SU-DHL-6 (cell line): ENCODE results near the gene ALDH4A1.

Source experiments
- H2AFZ ChIP-seq: fragments of 200-600 bp; sonication (generic); 2 replicates; pipeline ENCODE4 v1.6.1; 2014; ENCODE audit warnings: low read depth, mild to moderate bottlenecking, moderate library complexity, mixed read lengths, antibody characterized with exemption, low read length; ENCODE audit not compliant: severe bottlenecking
- H3F3A ChIP-seq: fragments of 200-600 bp; shearing (Covaris generic); 2 replicates; pipeline ENCODE4 v1.6.0; 2016; ENCODE audit warnings: antibody characterized with exemption, mild to moderate bottlenecking; ENCODE audit not compliant: insufficient read depth
- H3K27ac ChIP-seq: fragments of 200-600 bp; sonication (generic); 2 replicates; pipeline ENCODE4 v1.5.1; 2016; ENCODE audit warnings: low read depth, mild to moderate bottlenecking, low read length, moderate library complexity, mixed read lengths
- H3K27me3 ChIP-seq: fragments of 200-600 bp; sonication (generic), shearing (Covaris generic); 2 replicates; pipeline ENCODE4 v1.6.0; 2014; ENCODE audit warnings: mild to moderate bottlenecking, low read length
- H3K36me3 ChIP-seq: fragments of 200-600 bp; sonication (generic); 2 replicates; pipeline ENCODE4 v1.6.1; 2014; ENCODE audit warnings: mild to moderate bottlenecking, low read length, mixed read lengths
- H3K4me2 ChIP-seq: fragments of 300-600, 200-600 bp; shearing (Covaris generic), sonication (generic); 2 replicates; pipeline ENCODE4 v1.6.0; 2014; ENCODE audit warnings: low read length, low read depth, mild to moderate bottlenecking; ENCODE audit not compliant: poor library complexity, severe bottlenecking
- H3K4me3 ChIP-seq: fragments of 200-600 bp; sonication (generic); 2 replicates; pipeline ENCODE4 v1.5.1; 2014; ENCODE audit warnings: antibody characterized with exemption, low read length, mild to moderate bottlenecking, mixed read lengths; ENCODE audit not compliant: insufficient read depth, poor library complexity, severe bottlenecking
- H3K79me2 ChIP-seq: fragments of 200-600 bp; sonication (generic); 2 replicates; pipeline ENCODE4 v1.6.1; 2014; ENCODE audit warnings: mild to moderate bottlenecking, low read length, moderate library complexity; ENCODE audit not compliant: insufficient read depth
- H3K9ac ChIP-seq: fragments of 200-600 bp; sonication (generic); 2 replicates; pipeline ENCODE4 v1.7.0; 2014; ENCODE audit warnings: mild to moderate bottlenecking, low read length
- H3K9me2 ChIP-seq: fragments of 200-600 bp; sonication (generic); replicated peaks from 2 replicates; pipeline ENCODE4 v1.6.1; 2014; ENCODE audit warnings: low read length; ENCODE audit not compliant: insufficient read depth
- H3K9me3 ChIP-seq: fragments of 200-600 bp; sonication (generic); 2 replicates; pipeline ENCODE4 v1.6.1; 2014; ENCODE audit warnings: low read length, mixed read lengths; ENCODE audit not compliant: insufficient read depth
- H4K20me1 ChIP-seq: fragments of 200-600 bp; sonication (generic); 2 replicates; pipeline ENCODE4 v1.6.1; 2014; ENCODE audit warnings: low read depth, mild to moderate bottlenecking, antibody characterized with exemption, low read length, moderate library complexity, mixed read lengths
- CTCF ChIP-seq: fragments of 200-600 bp; sonication (generic); IDR thresholded peaks from one replicate; pipeline ENCODE4 v1.5.1; 2017; ENCODE audit warnings: antibody characterized with exemption, mild to moderate bottlenecking, low read length, moderate library complexity; ENCODE audit not compliant: insufficient read depth, poor library complexity, severe bottlenecking
- EZH2phosphoT487 ChIP-seq: fragments of 200-600 bp; sonication (generic), shearing (Covaris generic); conservative IDR thresholded peaks from 2 replicates; pipeline ENCODE4 v1.6.1; 2018; ENCODE audit warnings: mild to moderate bottlenecking, antibody characterized with exemption, low read length, moderate library complexity, mixed read lengths

ALDH4A1 gene

GRCh38 chr1:18861590-18861989 is 40.8 kb downstream of the ALDH4A1 start:
- no peak overlapping the region for H3K4me2 ChIP-seq
- no peaks in the 10 kb centered on the region for H3K27me3 ChIP-seq
- H3K9ac ChIP-seq = no peak overlapping the region
- H3K4me3 ChIP-seq = no peak overlapping the region
- H3F3A ChIP-seq = no peaks in the 10 kb centered on the region
- H3K36me3 ChIP-seq = no peaks in the 10 kb centered on the region
- H3K79me2 ChIP-seq = no peaks in the 10 kb centered on the region
- H4K20me1 ChIP-seq = no peaks in the 10 kb centered on the region
- no peak overlapping the region for H3K27ac ChIP-seq
- H3K9me3 ChIP-seq = no peaks in the 10 kb centered on the region
- no peak for TF ChIP-seq CTCF
- no peak for TF ChIP-seq EZH2phosphoT487
- H2AFZ ChIP-seq = no peak overlapping the region
- no peaks in the 10 kb centered on the region for H3K9me2 ChIP-seq

GRCh38 chr1:18861082-18861481 is 41.3 kb downstream of the ALDH4A1 start:
- H3K79me2 ChIP-seq = no peaks in the 10 kb centered on the region
- no peak overlapping the region for H3K4me2 ChIP-seq
- H3K4me3 ChIP-seq = no peak overlapping the region
- no peak overlapping the region for H3K27ac ChIP-seq
- H2AFZ ChIP-seq = no peak overlapping the region
- H3K9me3 ChIP-seq = no peaks in the 10 kb centered on the region
- no peaks in the 10 kb centered on the region for H3K36me3 ChIP-seq
- no peaks in the 10 kb centered on the region for H4K20me1 ChIP-seq
- no peak for TF ChIP-seq CTCF
- TF ChIP-seq EZH2phosphoT487 = no peak
- no peak overlapping the region for H3K9ac ChIP-seq
- H3K27me3 ChIP-seq = no peaks in the 10 kb centered on the region
- no peaks in the 10 kb centered on the region for H3F3A ChIP-seq
- no peaks in the 10 kb centered on the region for H3K9me2 ChIP-seq

GRCh38 chr1:18859560-18859959 is 42.8 kb downstream of the ALDH4A1 start, which contains the start of gene TAS1R2:
TAS1R2 (minus strand) TSS chr1:18859660; CDS start chr1:18859660, 0 bp downstream.
- no peak within 1 kb of the TSS for H3K4me3 ChIP-seq
- H2AFZ ChIP-seq = no peak within 1 kb of the TSS
- no peaks in the 10 kb centered on the region for H3F3A ChIP-seq
- H3K36me3 ChIP-seq = no peaks in the 10 kb centered on the region
- no peaks in the 10 kb centered on the region for H3K9me3 ChIP-seq
- H3K4me2 ChIP-seq = no peak within 1 kb of the TSS
- no peaks in the 10 kb centered on the region for H3K79me2 ChIP-seq
- H4K20me1 ChIP-seq = no peaks in the 10 kb centered on the region
- no peaks in the 10 kb centered on the region for H3K9me2 ChIP-seq
- TF ChIP-seq CTCF (no peak), EZH2phosphoT487 (no peak)
- H3K9ac ChIP-seq = no peak within 1 kb of the TSS
- H3K27me3 ChIP-seq = no peaks in the 10 kb centered on the region
- H3K27ac ChIP-seq = no peak within 1 kb of the TSS
